Suprapubic skin (tissue), 4 donors: Measurements from ENCODE around the gene MCOLN1.

Experiments used
- EP300 ChIP-seq: sonication (generic); formaldehyde crosslinking; IDR thresholded peaks from one replicate; pipeline ENCODE4 v1.6.1; 2017; ENCODE audit warnings: antibody characterized with exemption
- POLR2A ChIP-seq, 2 donors: fragments of 450-650 bp; IDR thresholded peaks; one replicate each; pipeline ENCODE4 v1.6.1; 2017; ENCODE audit warnings: antibody characterized with exemption in 2 of 2, mild to moderate bottlenecking in 2 of 2, moderate library complexity in 2 of 2
- POLR2AphosphoS5 ChIP-seq, 3 donors: sonication (generic); formaldehyde crosslinking; IDR thresholded peaks; one replicate each; pipeline ENCODE4 v1.6.1; 2017; ENCODE audit warnings: antibody characterized with exemption in 3 of 3
- TF ChIP-seq, protein P1 (sequence below), 2 donors: fragments of 200-600 bp in 1 of 2; fragments of 450-650 bp in 1 of 2; sonication (generic) in 1 of 2; IDR thresholded peaks; one replicate each; pipeline ENCODE4 v1.5.1; 2016 to 2019; ENCODE audit warnings: antibody characterized with exemption in 2 of 2, mild to moderate bottlenecking in 1 of 2, moderate library complexity in 1 of 2

- TF ChIP-seq, protein P1, sequence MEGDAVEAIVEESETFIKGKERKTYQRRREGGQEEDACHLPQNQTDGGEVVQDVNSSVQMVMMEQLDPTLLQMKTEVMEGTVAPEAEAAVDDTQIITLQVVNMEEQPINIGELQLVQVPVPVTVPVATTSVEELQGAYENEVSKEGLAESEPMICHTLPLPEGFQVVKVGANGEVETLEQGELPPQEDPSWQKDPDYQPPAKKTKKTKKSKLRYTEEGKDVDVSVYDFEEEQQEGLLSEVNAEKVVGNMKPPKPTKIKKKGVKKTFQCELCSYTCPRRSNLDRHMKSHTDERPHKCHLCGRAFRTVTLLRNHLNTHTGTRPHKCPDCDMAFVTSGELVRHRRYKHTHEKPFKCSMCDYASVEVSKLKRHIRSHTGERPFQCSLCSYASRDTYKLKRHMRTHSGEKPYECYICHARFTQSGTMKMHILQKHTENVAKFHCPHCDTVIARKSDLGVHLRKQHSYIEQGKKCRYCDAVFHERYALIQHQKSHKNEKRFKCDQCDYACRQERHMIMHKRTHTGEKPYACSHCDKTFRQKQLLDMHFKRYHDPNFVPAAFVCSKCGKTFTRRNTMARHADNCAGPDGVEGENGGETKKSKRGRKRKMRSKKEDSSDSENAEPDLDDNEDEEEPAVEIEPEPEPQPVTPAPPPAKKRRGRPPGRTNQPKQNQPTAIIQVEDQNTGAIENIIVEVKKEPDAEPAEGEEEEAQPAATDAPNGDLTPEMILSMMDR (IDR thresholded peaks at IDR 0.05), result no peak
- TF ChIP-seq POLR2A (IDR thresholded peaks at IDR 0.05), result no peak
- no peak for TF ChIP-seq EP300
- TF ChIP-seq POLR2AphosphoS5 (IDR thresholded peaks at IDR 0.05), result no peak
These were observed 12.8 kb upstream of the MCOLN1 start for GRCh38 chr19:7509625-7510024.
